NCI-H2196 (cell line): ENCODE data around the gene KCNT1.
"Not testable (repeated sequence)": the region's sequence is repeated elsewhere in the genome, so short reads cannot be mapped to it uniquely, and the experiment has no call there.

Experiments used
- DNase-seq: peaks from one replicate; lab custom pipeline; 2025; ENCODE audit not compliant: unreplicated experiment; lab: John Stamatoyannopoulos, UW

KCNT1 gene

GRCh38 chr9:135701959-135702721 is at the start of gene KCNT1:
Gene KCNT1 (plus strand): TSS chr9:135702185. CDS start chr9:135702259, 74 bp downstream.
- peak; percentile 73 for DNase-seq

GRCh38 chr9:135655317-135655716 is 46.7 kb upstream of the KCNT1 start:
- no peak for DNase-seq

- no peak for DNase-seq
Measured at GRCh38 chr9:135657416-135657815, 44.6 kb upstream of the KCNT1 start.

- DNase-seq, result no peak
Measured at GRCh38 chr9:135659252-135659651, 42.7 kb upstream of the KCNT1 start.

- DNase-seq, result no peak
Measured at GRCh38 chr9:135660407-135660806, 41.6 kb upstream of the KCNT1 start.

GRCh38 chr9:135661816-135662560 is 40.0 kb upstream of the KCNT1 start:
- DNase-seq, result no peak

- DNase-seq, result no peak
Measured at GRCh38 chr9:135662758-135663450, 39.1 kb upstream of the KCNT1 start, which contains the start of gene LCN9. Gene LCN9 (plus strand): TSS chr9:135663309. CDS start chr9:135663322, 13 bp downstream.

GRCh38 chr9:135663451-135663770 is 38.6 kb upstream of the KCNT1 start:
- DNase-seq, result no peak

- DNase-seq, result no peak
Measured at GRCh38 chr9:135663857-135664256, 38.1 kb upstream of the KCNT1 start.

- no peak for DNase-seq
Measured at GRCh38 chr9:135664266-135664665, 37.7 kb upstream of the KCNT1 start.

GRCh38 chr9:135664801-135665794 is 36.9 kb upstream of the KCNT1 start:
- no peak for DNase-seq

- no peak for DNase-seq
Measured at GRCh38 chr9:135665795-135666189, 36.2 kb upstream of the KCNT1 start.

GRCh38 chr9:135666534-135667462 is 35.2 kb upstream of the KCNT1 start:
- DNase-seq, result no peak

- DNase-seq, result peak; percentile 9
Measured at GRCh38 chr9:135667463-135668001, 34.5 kb upstream of the KCNT1 start.

- not testable (repeated sequence) for DNase-seq
Measured at GRCh38 chr9:135669018-135669417, 33.0 kb upstream of the KCNT1 start.

- DNase-seq, result no peak
Measured at GRCh38 chr9:135669616-135670285, 32.2 kb upstream of the KCNT1 start.

- DNase-seq, result no peak
Measured at GRCh38 chr9:135670721-135671590, 31.0 kb upstream of the KCNT1 start.

- no peak for DNase-seq
Measured at GRCh38 chr9:135671591-135672041, 30.4 kb upstream of the KCNT1 start.
